ENCODE data around the gene RMC1. TPM values are rescaled to one million over a fixed set of nuclear protein-coding genes. Genes with fewer than 3 reads are reported as not detected.
A peak's percentile ranks its signal among the peaks of the same experiment; 100 is the strongest.

RMC1 gene
- total and polyA plus RNA-seq, 12 donors: 10.2 to 61.7 (median 24.4) TPM

DNA sequence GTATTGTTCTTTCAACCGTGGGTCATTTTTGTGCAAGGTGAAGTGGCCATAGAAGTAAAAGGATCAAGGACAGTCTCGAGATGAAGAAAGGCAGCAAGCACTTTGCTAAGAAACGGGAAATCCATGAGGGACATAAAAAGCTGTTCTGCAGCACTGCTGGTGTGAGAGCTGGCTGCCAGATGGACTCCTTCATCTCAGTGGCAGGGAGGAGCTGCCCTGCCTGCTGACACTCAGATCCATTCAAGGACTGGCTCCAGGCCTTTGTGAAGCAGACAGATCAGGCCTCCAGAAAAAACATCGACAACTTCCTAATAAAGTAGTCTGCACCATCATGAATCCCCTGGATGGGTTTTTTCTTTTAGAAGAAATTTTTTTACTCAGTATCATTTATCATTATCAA is 29.5 kb downstream of the RMC1 start:
- Histone ChIP-seq H3K4me3 (no peak overlapping the region), H3K27ac (peak overlapping the region in 1 of 5 donors; percentile 2), H3K36me3 (replicated peaks in 1 of 2) (peaks cover 0 to 100% of the 10 kb centered on the region in 2 donors), H3K9me3 (replicated peaks in 1 of 3) (no peaks in the 10 kb centered on the region), H3K4me1 (replicated peaks in 1 of 2) (no peaks in the 10 kb centered on the region), H3K27me3 (no peaks in the 10 kb centered on the region)
- no peak for DNase-seq
- intact Hi-C loops (cut with DNase I): no loop called here
- WGBS, 4 donors: 52 to 59% (median 56%) methylated on average over 4 of the region's 4 CpGs
- no peak for TF ChIP-seq POLR2A (IDR thresholded peaks at IDR 0.05)
- TF ChIP-seq, protein P1, sequence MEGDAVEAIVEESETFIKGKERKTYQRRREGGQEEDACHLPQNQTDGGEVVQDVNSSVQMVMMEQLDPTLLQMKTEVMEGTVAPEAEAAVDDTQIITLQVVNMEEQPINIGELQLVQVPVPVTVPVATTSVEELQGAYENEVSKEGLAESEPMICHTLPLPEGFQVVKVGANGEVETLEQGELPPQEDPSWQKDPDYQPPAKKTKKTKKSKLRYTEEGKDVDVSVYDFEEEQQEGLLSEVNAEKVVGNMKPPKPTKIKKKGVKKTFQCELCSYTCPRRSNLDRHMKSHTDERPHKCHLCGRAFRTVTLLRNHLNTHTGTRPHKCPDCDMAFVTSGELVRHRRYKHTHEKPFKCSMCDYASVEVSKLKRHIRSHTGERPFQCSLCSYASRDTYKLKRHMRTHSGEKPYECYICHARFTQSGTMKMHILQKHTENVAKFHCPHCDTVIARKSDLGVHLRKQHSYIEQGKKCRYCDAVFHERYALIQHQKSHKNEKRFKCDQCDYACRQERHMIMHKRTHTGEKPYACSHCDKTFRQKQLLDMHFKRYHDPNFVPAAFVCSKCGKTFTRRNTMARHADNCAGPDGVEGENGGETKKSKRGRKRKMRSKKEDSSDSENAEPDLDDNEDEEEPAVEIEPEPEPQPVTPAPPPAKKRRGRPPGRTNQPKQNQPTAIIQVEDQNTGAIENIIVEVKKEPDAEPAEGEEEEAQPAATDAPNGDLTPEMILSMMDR (IDR thresholded peaks at IDR 0.05): no peak

DNA sequence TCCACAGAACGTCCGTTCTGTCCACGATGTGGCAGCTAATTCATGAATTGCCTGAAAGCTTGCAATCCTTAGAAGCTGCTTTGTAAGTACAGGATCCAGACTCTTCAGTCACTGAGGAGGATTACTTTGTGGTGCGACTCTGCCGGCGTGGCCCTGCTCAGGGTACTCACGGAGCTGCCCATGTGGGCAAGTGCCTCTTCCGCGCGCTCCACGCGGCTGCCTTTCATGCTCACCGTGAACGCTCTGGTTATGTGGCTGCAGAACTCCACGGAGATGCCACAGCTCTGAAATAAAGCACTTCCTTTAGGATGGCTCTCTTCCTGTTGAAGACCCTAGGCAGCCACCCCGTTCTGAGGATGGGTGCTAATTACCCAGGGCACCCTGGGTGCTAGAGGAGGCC is 31.0 kb downstream of the RMC1 start:
- Histone ChIP-seq H3K4me3 (no peak overlapping the region), H3K9me3 (replicated peaks in 1 of 3) (no peaks in the 10 kb centered on the region), H3K27ac (no peak overlapping the region), H3K27me3 (no peaks in the 10 kb centered on the region), H3K36me3 (replicated peaks in 1 of 2) (peaks cover 0 to 100% of the 10 kb centered on the region in 2 donors), H3K4me1 (replicated peaks in 1 of 2) (no peaks in the 10 kb centered on the region)
- no peak for DNase-seq
- 92 to 96% (median 96%) methylated on average over 16 of the region's 16 CpGs for WGBS, 4 donors
- TF ChIP-seq, protein P1 (IDR thresholded peaks at IDR 0.05): no peak
- no peak for TF ChIP-seq POLR2A (IDR thresholded peaks at IDR 0.05)
- intact Hi-C loops (cut with DNase I): no loop called here

DNA sequence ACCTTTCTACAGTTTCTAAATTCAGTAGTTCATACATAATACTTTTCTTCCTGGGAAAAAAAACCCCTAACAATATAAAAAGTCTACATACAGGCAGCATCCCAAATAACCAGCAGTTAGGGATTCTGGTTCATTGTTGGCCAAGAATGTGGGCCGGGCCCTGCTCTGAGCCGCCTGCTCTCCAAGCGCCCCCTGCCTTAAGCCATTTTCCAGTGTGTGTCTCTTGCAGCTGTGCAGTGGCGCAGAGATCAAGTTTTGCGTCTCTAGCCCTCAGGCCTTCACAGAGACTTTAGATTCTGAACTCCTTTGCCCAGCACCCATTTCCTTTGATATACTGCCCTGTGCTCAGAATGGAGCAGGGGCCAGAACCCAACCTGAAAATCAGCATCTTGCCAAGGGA is 32.9 kb downstream of the RMC1 start:
- no peak for DNase-seq
- Histone ChIP-seq H3K27ac (no peak overlapping the region), H3K4me3 (no peak overlapping the region), H3K36me3 (replicated peaks in 1 of 2) (peaks cover 0 to 100% of the 10 kb centered on the region in 2 donors), H3K27me3 (no peaks in the 10 kb centered on the region), H3K9me3 (replicated peaks in 1 of 3) (no peaks in the 10 kb centered on the region), H3K4me1 (replicated peaks in 1 of 2) (peaks cover 0 to 6% of the 10 kb centered on the region in 2 donors)
- intact Hi-C loops (cut with DNase I): no loop called here
- TF ChIP-seq POLR2A (IDR thresholded peaks at IDR 0.05): no peak
- 89 to 96% (median 91%) methylated on average over 5 of the region's 5 CpGs for WGBS, 4 donors

DNA sequence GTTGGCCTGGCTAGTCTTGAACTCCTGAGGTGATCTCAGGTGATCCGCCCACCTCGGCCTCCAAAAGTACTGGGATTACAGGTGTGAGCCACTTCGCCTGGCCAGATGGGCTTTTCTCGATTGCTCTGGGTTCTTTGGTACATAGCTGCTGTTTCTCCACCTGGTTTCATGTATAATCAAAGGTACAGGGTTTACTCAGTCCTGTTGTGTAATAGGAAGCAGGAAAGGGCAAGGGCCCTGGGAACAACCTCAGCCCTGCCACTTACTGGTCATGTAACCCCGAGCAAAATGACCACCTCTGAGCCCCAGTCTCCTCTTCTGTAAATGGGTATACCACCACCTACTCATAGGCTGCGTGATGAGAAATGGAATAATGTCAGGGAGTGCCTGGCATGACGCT is 34.0 kb downstream of the RMC1 start:
- intact Hi-C loops (cut with DNase I): no loop called here
- H3K27ac ChIP-seq: no peak overlapping the region
- H3K4me3 ChIP-seq: no peak overlapping the region
- H3K36me3 ChIP-seq (replicated peaks in 1 of 2): peaks cover 0 to 95% of the 10 kb centered on the region in 2 donors
- no peak for DNase-seq
- TF ChIP-seq, protein P1 (IDR thresholded peaks at IDR 0.05): no peak
- TF ChIP-seq POLR2A (IDR thresholded peaks at IDR 0.05): no peak
- WGBS, 4 donors: 90 to 96% (median 93%) methylated on average over 7 of the region's 7 CpGs
- H3K27me3 ChIP-seq: no peaks in the 10 kb centered on the region
- H3K9me3 ChIP-seq (replicated peaks in 1 of 3): no peaks in the 10 kb centered on the region
- H3K4me1 ChIP-seq (replicated peaks in 1 of 2): peaks cover 4 to 13% of the 10 kb centered on the region in 2 donors

DNA sequence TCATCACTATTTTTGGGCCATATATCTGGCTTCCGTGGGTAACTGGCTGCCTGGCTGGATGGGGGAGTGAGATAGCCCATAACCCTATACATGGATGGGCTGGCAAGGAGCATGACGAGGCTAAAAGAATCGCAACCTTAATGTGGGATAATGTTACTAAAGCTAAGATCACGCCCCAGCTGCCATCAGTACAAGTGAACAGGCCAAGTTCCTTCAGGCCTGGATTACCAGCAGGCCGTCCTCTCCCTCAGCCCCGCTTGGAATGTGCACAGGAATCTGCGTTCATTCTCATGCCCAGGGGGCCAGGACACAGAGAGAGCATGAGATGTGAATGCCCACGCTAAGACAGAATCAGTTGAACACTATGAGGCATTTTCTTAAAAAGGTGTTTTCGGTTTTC is 34.7 kb downstream of the RMC1 start:
- WGBS, 4 donors: 85 to 92% (median 91%) methylated on average over 9 of the region's 9 CpGs
- TF ChIP-seq, protein P1 (IDR thresholded peaks at IDR 0.05): no peak
- TF ChIP-seq POLR2A (IDR thresholded peaks at IDR 0.05): no peak

More for the DNA sequence above, 34.7 kb downstream of the RMC1 start:
- H3K27me3 ChIP-seq: no peaks in the 10 kb centered on the region
- intact Hi-C loops (cut with DNase I): no loop called here
- H3K9me3 ChIP-seq (replicated peaks in 1 of 3): no peaks in the 10 kb centered on the region
- peaks cover 0 to 95% of the 10 kb centered on the region in 2 donors for H3K36me3 ChIP-seq (replicated peaks in 1 of 2)
- H3K4me1 ChIP-seq (replicated peaks in 1 of 2): peaks cover 10 to 20% of the 10 kb centered on the region in 2 donors
- no peak overlapping the region for H3K27ac ChIP-seq
- H3K4me3 ChIP-seq: no peak overlapping the region
- DNase-seq: peak in 1 of 7 donors; percentile 7
